Fibroblast of the aortic adventitia (primary cell): ENCODE measurements around the gene RNU6-9. TPM values are rescaled to one million over a fixed set of nuclear protein-coding genes. Genes with fewer than 3 reads are reported as not detected.

Experiments
- DNase-seq: peaks from one replicate; pipeline ENCODE4 v3.0.0-alpha.2; 2010; ENCODE audit warnings: low read depth
- H3K4me3 ChIP-seq: 2 replicates; pipeline ENCODE4 v1.5.1; 2011; ENCODE audit warnings: low read depth, mild to moderate bottlenecking, control low read depth, low read length, moderate library complexity
- CTCF ChIP-seq: IDR thresholded peaks from 2 replicates; pipeline ENCODE4 v1.5.1; 2011; ENCODE audit warnings: mild to moderate bottlenecking, low read length, control low read depth, inconsistent platforms; ENCODE audit not compliant: insufficient read depth
- total RNA-seq: library from RNA; depleted of rRNA; stranded (reverse); fragments of >200 nt; gene quantifications from 2 replicates; pipeline ENCODE4 v1.2.3, GENCODE V29; 2012; ENCODE audit warnings: low replicate concordance

The RNU6-9 gene
- total RNA-seq, 1 donor = not detected

- peak; percentile 17 for DNase-seq
- H3K4me3 ChIP-seq = no peak overlapping the region
- TF ChIP-seq CTCF = no peak
These were observed 27.0 kb downstream of the RNU6-9 start for GRCh38 chr19:920051-920864.

- DNase-seq = no peak
- H3K4me3 ChIP-seq = peak overlapping the region; percentile 88
- no peak for TF ChIP-seq CTCF
These were observed 31.3 kb downstream of the RNU6-9 start for GRCh38 chr19:924553-925086.

- DNase-seq = peak; percentile 67
- TF ChIP-seq CTCF = no peak
- peak overlapping the region; percentile 88 for H3K4me3 ChIP-seq
These were observed 31.8 kb downstream of the RNU6-9 start for GRCh38 chr19:925087-925525.

- DNase-seq = peak; percentile 77
- peak within 1 kb of the TSS; percentile 88 for H3K4me3 ChIP-seq
- no peak for TF ChIP-seq CTCF
These were observed 32.4 kb downstream of the RNU6-9 start, which contains the start of gene ARID3A for GRCh38 chr19:925526-926322. ARID3A (plus strand) TSS chr19:926035; CDS start chr19:929529, 3,494 bp downstream.

DNA sequence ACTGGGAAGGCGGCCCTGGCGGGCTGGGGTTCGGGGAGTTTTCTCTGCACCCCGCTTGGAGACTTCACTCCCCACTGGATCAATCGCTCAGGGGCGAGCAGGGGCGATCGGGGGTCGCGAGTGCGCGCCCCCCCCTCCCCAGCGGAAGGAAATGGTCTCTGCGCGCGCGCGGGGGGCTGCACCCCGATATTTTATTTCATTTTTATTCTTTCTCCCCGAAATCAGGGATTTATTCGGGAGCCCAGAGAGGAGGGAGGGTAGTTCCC lies 33.0 kb downstream of the RNU6-9 start:
- TF ChIP-seq CTCF = no peak
- no peak for DNase-seq
- H3K4me3 ChIP-seq = peak overlapping the region; percentile 88

GRCh38 chr19:926589-927350 lies 33.5 kb downstream of the RNU6-9 start:
- peak overlapping the region; percentile 88 for H3K4me3 ChIP-seq
- no peak for TF ChIP-seq CTCF
- DNase-seq = peak; percentile 38
